C4-2B (cell line): ENCODE data around the gene DNM3.

Experiments used
- CTCF ChIP-seq: fragments of 450-650 bp; conservative IDR thresholded peaks from 2 replicates; pipeline ENCODE4 v1.5.1; 2017; ENCODE audit warnings: mild to moderate bottlenecking
- ZFX ChIP-seq: fragments of 450-650 bp; IDR thresholded peaks from 2 replicates; pipeline ENCODE4 v1.6.1; 2017

DNA sequence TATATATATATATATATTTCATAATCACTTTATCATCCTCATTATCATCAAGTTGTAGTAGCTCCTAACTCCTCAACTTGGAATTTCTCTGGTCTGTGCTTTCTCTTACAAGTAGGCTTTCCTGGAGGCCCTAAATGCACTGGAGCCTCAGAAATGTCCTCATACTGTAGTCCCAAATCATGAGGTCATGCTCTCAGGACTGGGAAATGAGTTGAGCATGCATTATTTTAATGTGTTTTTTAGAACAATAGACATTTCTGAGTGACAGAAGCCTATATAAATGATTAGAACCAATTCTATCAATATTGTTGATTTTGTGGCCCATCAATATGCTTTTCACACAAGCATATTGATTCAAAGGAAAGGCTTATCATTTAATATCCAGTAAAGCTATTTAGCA, 536.3 kb downstream of the DNM3 start:
- TF ChIP-seq CTCF: no peak
- no peak for TF ChIP-seq ZFX
